Type B pancreatic cell (in vitro differentiated cells): ENCODE measurements around the gene GRK6. TPM values are rescaled to one million over a fixed set of nuclear protein-coding genes. Genes with fewer than 3 reads are reported as not detected.
A peak's percentile ranks its signal among the peaks of the same experiment; 100 is the strongest.

ENCODE experiments used
- DNase-seq: peaks from one replicate; pipeline ENCODE4 v3.0.0; 2021; ENCODE audit warnings: mixed read lengths; ENCODE audit not compliant: unreplicated experiment; ENCODE audit errors: extremely low spot score
- H3K27ac Mint-ChIP-seq: 2 replicates; pipeline ENCODE4 v1.8.0; 2021; ENCODE audit warnings: mild to moderate bottlenecking, mixed read lengths
- H3K27me3 Mint-ChIP-seq: 2 replicates; pipeline ENCODE4 v1.8.0; 2021; ENCODE audit warnings: mixed read lengths
- H3K36me3 Mint-ChIP-seq: 2 replicates; pipeline ENCODE4 v1.8.0; 2021; ENCODE audit warnings: mixed read lengths
- H3K4me1 Mint-ChIP-seq: one replicate; pipeline ENCODE4 v1.8.0; 2021; ENCODE audit warnings: mixed read lengths; ENCODE audit not compliant: unreplicated experiment
- H3K4me3 Mint-ChIP-seq: 2 replicates; pipeline ENCODE4 v1.8.0; 2021; ENCODE audit warnings: mild to moderate bottlenecking, mixed read lengths
- H3K9me3 Mint-ChIP-seq: 2 replicates; pipeline ENCODE4 v1.8.0; 2021; ENCODE audit warnings: mixed read lengths
- total RNA-seq: library from RNA; stranded (reverse); gene quantifications from 2 replicates; pipeline ENCODE4 v1.2.1, GENCODE V29; 2021; ENCODE audit warnings: low replicate concordance
- TF ChIP-seq, protein P1 (sequence below): fragments of 200-600 bp; sonication (generic); conservative IDR thresholded peaks from 2 replicates; pipeline ENCODE4 v1.5.0; 2021; ENCODE audit warnings: antibody characterized with exemption, mild to moderate bottlenecking

Gene GRK6
- total RNA-seq, 1 donor from 2014 or later: 47.3 TPM

DNA sequence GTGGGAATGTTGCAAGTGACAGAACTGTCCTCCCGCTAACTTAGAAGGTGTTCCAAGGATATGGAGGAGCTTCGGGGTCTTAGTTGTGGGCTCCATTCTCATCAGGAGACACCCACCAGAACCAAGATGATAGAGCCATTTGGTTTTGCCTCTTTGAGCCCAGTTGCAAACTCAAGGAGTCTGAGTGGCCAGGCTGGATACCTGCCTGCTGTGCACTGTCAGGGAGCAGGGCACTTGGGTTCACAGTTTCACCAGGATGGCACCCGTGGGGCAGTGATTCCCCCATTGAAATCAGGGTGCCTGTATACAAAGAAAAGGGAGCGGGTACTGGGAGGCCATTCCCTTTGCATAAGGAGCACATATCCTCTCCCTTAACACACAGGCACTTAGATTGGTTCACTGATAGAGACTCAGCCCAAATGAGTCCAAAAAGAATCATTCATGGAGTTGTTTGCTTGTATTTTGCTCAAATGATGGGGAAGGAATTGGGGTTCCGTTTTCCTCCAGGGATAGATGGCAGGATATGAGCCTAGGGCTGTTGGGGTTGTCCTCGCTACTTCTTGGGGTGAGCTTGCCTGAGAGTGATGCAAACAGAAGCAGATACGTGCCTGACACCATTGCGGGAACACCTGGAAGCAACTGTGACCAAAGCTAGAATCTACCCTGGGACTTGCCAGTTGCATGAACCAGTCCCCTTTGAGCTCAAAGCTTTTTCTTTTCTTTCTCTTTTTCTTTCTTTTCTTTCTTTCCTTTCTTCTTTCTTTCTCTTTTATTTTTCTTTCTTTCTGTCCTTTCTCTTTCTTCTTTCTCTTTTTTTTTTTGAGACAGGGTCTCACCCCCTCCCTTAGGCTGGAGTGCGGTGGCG is 18.8 kb downstream of the GRK6 start:
- H3K27me3 Mint-ChIP-seq: peaks cover 27% of the 10 kb centered on the region
- H3K9me3 Mint-ChIP-seq: no peaks in the 10 kb centered on the region
- DNase-seq: no peak
- H3K36me3 Mint-ChIP-seq: no peaks in the 10 kb centered on the region
- H3K27ac Mint-ChIP-seq: peak overlapping the region; percentile 84
- H3K4me1 Mint-ChIP-seq: peaks cover 24% of the 10 kb centered on the region
- TF ChIP-seq, protein P1, sequence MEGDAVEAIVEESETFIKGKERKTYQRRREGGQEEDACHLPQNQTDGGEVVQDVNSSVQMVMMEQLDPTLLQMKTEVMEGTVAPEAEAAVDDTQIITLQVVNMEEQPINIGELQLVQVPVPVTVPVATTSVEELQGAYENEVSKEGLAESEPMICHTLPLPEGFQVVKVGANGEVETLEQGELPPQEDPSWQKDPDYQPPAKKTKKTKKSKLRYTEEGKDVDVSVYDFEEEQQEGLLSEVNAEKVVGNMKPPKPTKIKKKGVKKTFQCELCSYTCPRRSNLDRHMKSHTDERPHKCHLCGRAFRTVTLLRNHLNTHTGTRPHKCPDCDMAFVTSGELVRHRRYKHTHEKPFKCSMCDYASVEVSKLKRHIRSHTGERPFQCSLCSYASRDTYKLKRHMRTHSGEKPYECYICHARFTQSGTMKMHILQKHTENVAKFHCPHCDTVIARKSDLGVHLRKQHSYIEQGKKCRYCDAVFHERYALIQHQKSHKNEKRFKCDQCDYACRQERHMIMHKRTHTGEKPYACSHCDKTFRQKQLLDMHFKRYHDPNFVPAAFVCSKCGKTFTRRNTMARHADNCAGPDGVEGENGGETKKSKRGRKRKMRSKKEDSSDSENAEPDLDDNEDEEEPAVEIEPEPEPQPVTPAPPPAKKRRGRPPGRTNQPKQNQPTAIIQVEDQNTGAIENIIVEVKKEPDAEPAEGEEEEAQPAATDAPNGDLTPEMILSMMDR: no peak
- peak overlapping the region; percentile 83 for H3K4me3 Mint-ChIP-seq

DNA sequence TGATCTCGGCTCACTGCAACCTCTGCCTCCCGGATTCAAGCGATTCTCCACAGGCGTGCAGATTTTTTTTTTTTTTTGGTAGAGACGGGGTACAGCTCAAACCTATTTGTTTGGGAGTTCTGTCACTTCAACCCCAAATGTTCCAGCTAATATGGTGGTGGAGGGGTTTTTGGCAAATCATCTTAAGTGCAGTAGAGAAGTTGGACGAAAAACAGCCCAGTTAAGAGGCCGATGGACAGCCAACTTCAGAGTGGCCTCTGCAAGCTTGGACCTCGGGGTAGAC is 19.4 kb downstream of the GRK6 start:
- DNase-seq: no peak
- H3K4me3 Mint-ChIP-seq: peak overlapping the region; percentile 83
- H3K27ac Mint-ChIP-seq: peak overlapping the region; percentile 84
- H3K36me3 Mint-ChIP-seq: no peaks in the 10 kb centered on the region
- no peaks in the 10 kb centered on the region for H3K9me3 Mint-ChIP-seq
- H3K27me3 Mint-ChIP-seq: peaks cover 27% of the 10 kb centered on the region
- TF ChIP-seq, protein P1: no peak
- H3K4me1 Mint-ChIP-seq: peaks cover 24% of the 10 kb centered on the region

DNA sequence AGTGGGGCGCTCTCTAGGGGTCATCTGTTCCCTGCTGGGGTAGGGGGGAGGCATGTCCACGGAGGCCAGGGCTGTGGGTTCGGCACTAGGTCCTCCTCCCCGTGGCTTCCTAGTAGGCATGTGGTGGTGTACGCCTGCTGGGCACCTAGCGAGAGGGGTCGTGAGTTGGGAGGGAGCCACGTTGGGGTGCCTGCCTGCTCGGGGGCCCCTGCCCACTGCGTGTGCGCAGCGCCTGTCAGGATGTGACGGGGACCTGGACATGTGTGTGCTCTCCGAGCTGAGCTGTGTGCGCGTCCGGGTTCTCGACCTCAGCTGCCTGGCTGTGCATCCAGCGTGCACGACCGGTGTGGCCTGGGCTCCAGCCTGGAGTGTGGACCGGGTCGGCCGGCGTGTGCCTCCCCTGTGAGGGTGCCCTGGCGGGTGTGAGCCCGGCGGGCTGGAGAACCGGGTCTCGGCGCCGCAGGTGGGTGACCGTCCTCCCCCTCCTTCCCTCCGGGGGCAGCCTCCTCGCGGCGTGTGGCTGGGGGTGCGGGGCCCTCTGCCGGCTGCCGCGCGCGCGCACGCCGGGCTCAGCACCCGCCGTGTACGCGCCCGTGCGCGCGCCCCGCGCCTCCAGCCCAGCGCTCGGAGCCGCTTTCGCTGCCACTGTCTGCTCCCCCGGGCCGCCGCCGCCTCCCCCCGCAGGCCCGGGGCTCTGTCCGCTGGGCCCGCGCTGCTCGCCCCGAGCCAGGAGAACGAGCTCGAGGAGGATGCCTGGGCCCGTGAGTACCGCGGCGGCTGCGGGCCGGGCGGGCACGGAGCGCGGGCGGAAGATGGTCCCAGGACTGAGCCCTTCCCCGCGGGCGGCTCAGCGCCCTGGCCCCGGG is 20.0 kb downstream of the GRK6 start, which contains the start of gene PRR7:
Gene PRR7, plus strand, starts transcription at position 615 of the 866 bp plus-strand sequence. CDS start 8,254 bp downstream, outside the sequence.
- TF ChIP-seq, protein P1: peak; percentile 16
- peaks cover 27% of the 10 kb centered on the region for H3K27me3 Mint-ChIP-seq
- H3K27ac Mint-ChIP-seq: peak within 1 kb of the TSS; percentile 84
- no peaks in the 10 kb centered on the region for H3K36me3 Mint-ChIP-seq
- peaks cover 24% of the 10 kb centered on the region for H3K4me1 Mint-ChIP-seq
- DNase-seq: no peak
- H3K9me3 Mint-ChIP-seq: no peaks in the 10 kb centered on the region
- H3K4me3 Mint-ChIP-seq: peak within 1 kb of the TSS; percentile 83

DNA sequence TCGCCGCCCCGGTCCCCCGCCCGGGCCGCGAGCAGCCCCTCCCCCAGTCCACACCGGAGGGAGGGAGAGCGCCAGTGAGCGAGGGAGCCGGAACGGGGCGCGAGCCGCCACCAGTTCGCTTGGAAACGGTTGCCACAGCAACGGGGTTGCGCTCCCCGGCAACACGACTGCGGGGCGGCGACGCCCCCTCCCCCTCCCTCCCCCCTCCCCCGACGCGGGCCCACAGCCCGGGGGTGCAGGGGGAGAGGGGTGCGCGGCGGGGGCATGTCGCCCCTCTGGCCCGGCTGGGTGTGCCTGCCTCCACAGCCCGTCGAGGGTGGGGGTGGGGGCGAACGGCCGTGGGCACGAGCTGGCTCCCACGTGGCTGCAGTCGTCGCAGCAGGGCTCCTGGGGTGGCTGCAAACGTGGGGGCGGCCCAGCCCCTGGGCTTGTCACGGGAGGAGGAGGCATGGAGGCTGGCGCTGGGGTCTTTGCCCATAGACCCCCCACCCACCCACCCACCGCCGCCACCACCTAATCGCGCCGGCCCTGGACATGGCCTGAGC is 20.7 kb downstream of the GRK6 start:
- Mint-ChIP-seq H3K9me3 (no peaks in the 10 kb centered on the region), H3K27me3 (peaks cover 29% of the 10 kb centered on the region), H3K4me1 (peaks cover 27% of the 10 kb centered on the region), H3K27ac (no peak overlapping the region), H3K36me3 (no peaks in the 10 kb centered on the region), H3K4me3 (peak overlapping the region; percentile 78)
- no peak for DNase-seq
- TF ChIP-seq, protein P1: no peak

GRCh38 chr5:177447611-177448243 is 21.3 kb downstream of the GRK6 start:
- Mint-ChIP-seq H3K27me3 (peaks cover 30% of the 10 kb centered on the region), H3K4me1 (peaks cover 28% of the 10 kb centered on the region), H3K27ac (peak overlapping the region; percentile 64), H3K9me3 (no peaks in the 10 kb centered on the region), H3K36me3 (no peaks in the 10 kb centered on the region), H3K4me3 (peak overlapping the region; percentile 78)
- no peak for DNase-seq
- TF ChIP-seq, protein P1: no peak
